Smooth muscle cell (in vitro differentiated cells): ENCODE data around the gene MYO1C. TPM values are rescaled to one million over a fixed set of nuclear protein-coding genes. Genes with fewer than 3 reads are reported as not detected.
"Not testable (repeated sequence)": the region's sequence is repeated elsewhere in the genome, so short reads cannot be mapped to it uniquely, and the experiment has no call there.

ENCODE experiments used
- DNase-seq: peaks from one replicate; lab custom pipeline; 2025; ENCODE audit not compliant: unreplicated experiment; lab: John Stamatoyannopoulos, UW
- H2AFZ ChIP-seq: fragments of 200-600 bp; sonication (generic); 2 replicates; pipeline ENCODE4 v1.6.0; 2016; ENCODE audit warnings: antibody characterized with exemption, low read depth, mild to moderate bottlenecking
- H3F3A ChIP-seq: fragments of 200-600 bp; sonication (generic); 2 replicates; pipeline ENCODE4 v1.6.0; 2017; ENCODE audit warnings: antibody characterized with exemption, low read depth
- H3K27ac ChIP-seq: fragments of 200-600 bp; sonication (generic); 2 replicates; pipeline ENCODE4 v1.5.1; 2016; ENCODE audit warnings: low read depth, mild to moderate bottlenecking
- H3K27me3 ChIP-seq: fragments of 200-600 bp; sonication (generic); 2 replicates; pipeline ENCODE4 v1.6.1; 2016; ENCODE audit warnings: low read depth, mild to moderate bottlenecking
- H3K36me3 ChIP-seq: fragments of 200-600 bp; sonication (generic); 2 replicates; pipeline ENCODE4 v1.5.1; 2016; ENCODE audit warnings: low read depth
- H3K4me1 ChIP-seq: fragments of 200-600 bp; sonication (generic); 2 replicates; pipeline ENCODE4 v1.5.1; 2016; ENCODE audit warnings: low read depth
- H3K4me2 ChIP-seq: fragments of 200-600 bp; sonication (generic); 2 replicates; pipeline ENCODE4 v1.6.0; 2016; ENCODE audit warnings: mild to moderate bottlenecking
- H3K4me3 ChIP-seq: fragments of 200-600 bp; sonication (generic); 2 replicates; pipeline ENCODE4 v1.5.1; 2016; ENCODE audit warnings: mild to moderate bottlenecking
- H3K79me2 ChIP-seq: fragments of 200-600 bp; sonication (generic); 2 replicates; pipeline ENCODE4 v1.6.0; 2016; ENCODE audit warnings: low read depth, mild to moderate bottlenecking
- H3K9ac ChIP-seq: fragments of 200-600 bp; sonication (generic); 2 replicates; pipeline ENCODE4 v1.6.0; 2016; ENCODE audit warnings: low read depth
- H3K9me3 ChIP-seq: fragments of 200-600 bp; sonication (generic); replicated peaks from 2 replicates; pipeline ENCODE4 v1.5.1; 2016; ENCODE audit warnings: low read depth
- H4K20me1 ChIP-seq: fragments of 200-600 bp; sonication (generic); 2 replicates; pipeline ENCODE4 v1.6.0; 2016; ENCODE audit warnings: low read depth
- WGBS: methylation state at CpG from one replicate; pipeline ENCODE4 v1.1.7; 2016; ENCODE audit warnings: low lambda C conversion rate; 5-methylcytosine and 5-hydroxymethylcytosine counted together
- polyA plus RNA-seq: library from polyadenylated mRNA; unstranded; fragments of >200 nt; fragmentation: Nextera tagmentation; extraction: Ambion mirVana; gene quantifications from 2 replicates; pipeline ENCODE4 v1.2.1, GENCODE V29; 2016
- total RNA-seq: library from RNA; depleted of rRNA; stranded (reverse); fragments of >200 nt; gene quantifications from 2 replicates; pipeline ENCODE4 v1.2.3, GENCODE V29; 2014
- TF ChIP-seq, protein P1 (sequence below): fragments of 200-600 bp; sonication (generic); IDR thresholded peaks from 2 replicates; pipeline ENCODE4 v1.5.1; 2017; ENCODE audit warnings: borderline replicate concordance, mild to moderate bottlenecking, antibody characterized with exemption; ENCODE audit not compliant: insufficient read depth, poor library complexity, severe bottlenecking

MYO1C gene
- total and polyA plus RNA-seq, 2 experiments from 2014 or later, result 80.4 to 81.5 TPM

DNA sequence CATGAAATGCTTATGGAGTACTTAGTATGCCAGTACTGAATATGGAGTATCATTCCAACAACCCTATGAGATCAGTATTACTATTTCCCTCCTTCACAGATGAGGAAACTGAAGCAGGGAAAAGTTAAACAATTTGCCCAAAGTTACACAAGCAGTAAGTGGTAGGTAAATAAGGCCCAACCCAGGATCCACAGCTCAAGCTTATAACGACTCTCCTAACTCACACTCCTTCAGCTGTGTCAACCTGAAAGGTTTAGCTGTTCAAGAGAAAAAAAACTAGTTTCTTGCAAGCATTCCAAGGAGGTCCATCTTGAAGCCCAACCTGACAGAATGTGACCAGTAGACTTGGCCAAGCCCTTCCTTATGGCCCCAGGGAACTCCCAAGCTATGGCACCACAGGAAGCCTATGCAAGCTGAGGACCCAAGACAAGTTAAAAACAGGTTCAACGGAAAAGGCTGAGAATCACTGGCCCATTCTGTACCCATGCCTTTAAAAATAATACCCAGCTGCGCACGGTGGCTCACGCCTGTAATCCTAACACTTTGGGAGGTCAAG is 43.0 kb downstream of the MYO1C start:
- no peaks in the 10 kb centered on the region for H3K36me3 ChIP-seq
- H3K27ac ChIP-seq, result no peak overlapping the region
- no peaks in the 10 kb centered on the region for H3F3A ChIP-seq
- H3K79me2 ChIP-seq, result peaks cover 99% of the 10 kb centered on the region
- H3K4me1 ChIP-seq, result peaks cover 6% of the 10 kb centered on the region
- H3K9me3 ChIP-seq, result no peaks in the 10 kb centered on the region
- DNase-seq, result no peak
- no peak overlapping the region for H3K4me2 ChIP-seq
- no peak overlapping the region for H2AFZ ChIP-seq
- no peaks in the 10 kb centered on the region for H3K27me3 ChIP-seq
- no peak overlapping the region for H3K9ac ChIP-seq
- peaks cover 99% of the 10 kb centered on the region for H4K20me1 ChIP-seq
- no peak overlapping the region for H3K4me3 ChIP-seq
- TF ChIP-seq, protein P1, sequence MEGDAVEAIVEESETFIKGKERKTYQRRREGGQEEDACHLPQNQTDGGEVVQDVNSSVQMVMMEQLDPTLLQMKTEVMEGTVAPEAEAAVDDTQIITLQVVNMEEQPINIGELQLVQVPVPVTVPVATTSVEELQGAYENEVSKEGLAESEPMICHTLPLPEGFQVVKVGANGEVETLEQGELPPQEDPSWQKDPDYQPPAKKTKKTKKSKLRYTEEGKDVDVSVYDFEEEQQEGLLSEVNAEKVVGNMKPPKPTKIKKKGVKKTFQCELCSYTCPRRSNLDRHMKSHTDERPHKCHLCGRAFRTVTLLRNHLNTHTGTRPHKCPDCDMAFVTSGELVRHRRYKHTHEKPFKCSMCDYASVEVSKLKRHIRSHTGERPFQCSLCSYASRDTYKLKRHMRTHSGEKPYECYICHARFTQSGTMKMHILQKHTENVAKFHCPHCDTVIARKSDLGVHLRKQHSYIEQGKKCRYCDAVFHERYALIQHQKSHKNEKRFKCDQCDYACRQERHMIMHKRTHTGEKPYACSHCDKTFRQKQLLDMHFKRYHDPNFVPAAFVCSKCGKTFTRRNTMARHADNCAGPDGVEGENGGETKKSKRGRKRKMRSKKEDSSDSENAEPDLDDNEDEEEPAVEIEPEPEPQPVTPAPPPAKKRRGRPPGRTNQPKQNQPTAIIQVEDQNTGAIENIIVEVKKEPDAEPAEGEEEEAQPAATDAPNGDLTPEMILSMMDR, result no peak
- 91% methylated on average over 5 of the region's 5 CpGs for WGBS

DNA sequence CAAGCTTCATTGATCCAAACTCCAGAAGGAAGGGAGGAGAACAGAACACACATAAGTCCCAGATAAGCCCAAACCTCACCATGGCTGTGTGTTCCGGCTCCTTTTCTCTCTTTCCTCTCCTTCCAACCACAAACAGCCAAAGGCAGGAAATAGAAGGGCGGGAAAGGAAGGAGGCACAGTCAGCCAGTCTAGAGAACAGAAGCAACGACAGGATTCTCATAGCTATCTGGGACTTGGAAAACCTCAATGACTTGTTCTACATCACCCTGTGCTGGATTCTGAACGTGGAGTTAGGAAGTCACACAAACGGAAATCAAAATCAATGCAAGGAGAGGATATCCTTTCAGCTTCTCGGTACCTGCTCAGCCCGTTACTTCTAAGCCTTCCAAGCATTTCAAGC is 45.4 kb downstream of the MYO1C start:
- no peak for DNase-seq
- WGBS, result 67% methylated on average over 7 of the region's 7 CpGs
- no peaks in the 10 kb centered on the region for H3K27me3 ChIP-seq
- H4K20me1 ChIP-seq, result peaks cover 99% of the 10 kb centered on the region
- no peak overlapping the region for H2AFZ ChIP-seq
- H3K36me3 ChIP-seq, result no peaks in the 10 kb centered on the region
- H3K27ac ChIP-seq, result peak overlapping the region; percentile 31
- H3K4me2 ChIP-seq, result no peak overlapping the region
- TF ChIP-seq, protein P1, result no peak
- H3K9ac ChIP-seq, result no peak overlapping the region
- H3K9me3 ChIP-seq, result no peaks in the 10 kb centered on the region
- no peaks in the 10 kb centered on the region for H3F3A ChIP-seq
- no peaks in the 10 kb centered on the region for H3K4me1 ChIP-seq
- H3K79me2 ChIP-seq, result peaks cover 99% of the 10 kb centered on the region
- no peak overlapping the region for H3K4me3 ChIP-seq

DNA sequence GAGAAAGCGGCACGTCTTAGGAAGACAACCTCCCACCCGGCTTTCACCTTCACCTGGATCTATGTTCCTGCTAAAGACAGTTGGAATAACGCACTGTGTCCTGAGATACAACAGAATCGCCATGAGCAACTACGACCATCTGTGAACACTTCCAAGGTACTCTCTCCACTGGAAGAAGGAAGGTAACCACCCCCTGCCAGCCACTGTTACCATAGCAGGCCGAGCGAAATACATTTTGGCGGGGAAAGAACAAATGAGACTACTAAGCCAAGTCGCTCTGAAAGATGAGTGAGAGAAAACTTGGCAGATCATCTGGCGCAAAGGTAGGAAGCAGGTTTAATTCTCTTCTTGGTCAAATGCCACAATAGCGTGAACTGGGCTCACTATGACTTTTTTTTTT is 46.3 kb downstream of the MYO1C start:
- TF ChIP-seq, protein P1, result no peak
- H4K20me1 ChIP-seq, result peaks cover 99% of the 10 kb centered on the region
- H3K9me3 ChIP-seq, result no peaks in the 10 kb centered on the region
- H3K36me3 ChIP-seq, result no peaks in the 10 kb centered on the region
- DNase-seq, result no peak
- H3K9ac ChIP-seq, result no peak overlapping the region
- no peaks in the 10 kb centered on the region for H3F3A ChIP-seq
- H3K27me3 ChIP-seq, result no peaks in the 10 kb centered on the region
- H3K4me2 ChIP-seq, result no peak overlapping the region
- H3K79me2 ChIP-seq, result peaks cover 99% of the 10 kb centered on the region
- H3K4me3 ChIP-seq, result no peak overlapping the region
- H2AFZ ChIP-seq, result no peak overlapping the region
- H3K27ac ChIP-seq, result no peak overlapping the region
- H3K4me1 ChIP-seq, result no peaks in the 10 kb centered on the region
- WGBS, result 98% methylated on average over 12 of the region's 12 CpGs

DNA sequence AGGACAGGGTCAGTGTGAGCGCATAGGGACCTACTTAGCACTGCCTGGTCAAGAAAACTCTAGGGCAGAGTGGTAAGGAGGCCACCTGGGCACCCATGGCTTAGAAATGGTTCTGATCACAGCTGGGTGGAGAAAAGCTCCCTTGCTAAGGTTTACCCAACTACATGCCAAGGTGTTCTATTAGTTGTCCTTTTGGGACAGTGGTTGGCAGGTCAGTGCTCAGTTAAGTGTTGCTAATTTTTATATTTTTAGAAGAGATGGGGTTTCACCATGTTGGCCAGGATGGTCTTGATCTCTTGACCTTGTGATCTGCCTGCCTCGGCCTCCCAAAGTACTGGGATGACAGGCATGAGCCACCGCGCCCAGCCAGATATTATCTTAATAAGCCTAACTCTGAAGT is 46.8 kb downstream of the MYO1C start:
- Histone ChIP-seq H4K20me1 (peaks cover 99% of the 10 kb centered on the region), H3K79me2 (peaks cover 99% of the 10 kb centered on the region)
- not testable (repeated sequence) for H3K9ac ChIP-seq, H3K4me1 ChIP-seq, H3K36me3 ChIP-seq, H3K27me3 ChIP-seq, H3K4me2 ChIP-seq, H2AFZ ChIP-seq, H3F3A ChIP-seq, H3K27ac ChIP-seq, DNase-seq, H3K4me3 ChIP-seq, H3K9me3 ChIP-seq
- 96% methylated on average over 4 of the region's 4 CpGs for WGBS

DNA sequence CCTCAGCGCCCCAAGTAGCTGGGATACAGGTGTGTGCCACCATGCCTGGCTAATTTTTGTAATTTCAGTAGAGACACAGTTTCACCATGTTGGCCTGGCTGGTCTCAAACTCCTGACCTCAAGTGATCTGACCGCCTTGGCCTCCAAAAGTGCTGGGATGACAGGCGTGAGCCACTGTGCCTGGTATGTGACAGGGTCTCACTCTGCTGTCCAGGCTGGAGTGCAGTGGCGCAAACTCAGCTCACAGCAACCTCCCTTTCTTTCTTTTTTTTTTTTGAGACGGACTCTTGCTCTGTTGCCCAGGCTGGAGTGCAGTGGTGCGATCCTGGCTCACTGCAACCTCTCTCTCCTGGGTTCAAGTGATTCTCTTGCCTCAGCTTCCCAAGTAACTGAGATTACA is 49.8 kb downstream of the MYO1C start:
- H3K27ac ChIP-seq, H3K36me3 ChIP-seq, H2AFZ ChIP-seq, H3F3A ChIP-seq, H3K4me1 ChIP-seq, H3K4me3 ChIP-seq, H3K9me3 ChIP-seq, H3K9ac ChIP-seq, DNase-seq, H3K4me2 ChIP-seq, H3K27me3 ChIP-seq: not testable (repeated sequence)
- Histone ChIP-seq H4K20me1 (peaks cover 99% of the 10 kb centered on the region), H3K79me2 (peaks cover 100% of the 10 kb centered on the region)
- WGBS, result 97% methylated on average over 6 of the region's 6 CpGs
